Measurements from ENCODE around the gene COL1A2.

COL1A2 gene

DNA sequence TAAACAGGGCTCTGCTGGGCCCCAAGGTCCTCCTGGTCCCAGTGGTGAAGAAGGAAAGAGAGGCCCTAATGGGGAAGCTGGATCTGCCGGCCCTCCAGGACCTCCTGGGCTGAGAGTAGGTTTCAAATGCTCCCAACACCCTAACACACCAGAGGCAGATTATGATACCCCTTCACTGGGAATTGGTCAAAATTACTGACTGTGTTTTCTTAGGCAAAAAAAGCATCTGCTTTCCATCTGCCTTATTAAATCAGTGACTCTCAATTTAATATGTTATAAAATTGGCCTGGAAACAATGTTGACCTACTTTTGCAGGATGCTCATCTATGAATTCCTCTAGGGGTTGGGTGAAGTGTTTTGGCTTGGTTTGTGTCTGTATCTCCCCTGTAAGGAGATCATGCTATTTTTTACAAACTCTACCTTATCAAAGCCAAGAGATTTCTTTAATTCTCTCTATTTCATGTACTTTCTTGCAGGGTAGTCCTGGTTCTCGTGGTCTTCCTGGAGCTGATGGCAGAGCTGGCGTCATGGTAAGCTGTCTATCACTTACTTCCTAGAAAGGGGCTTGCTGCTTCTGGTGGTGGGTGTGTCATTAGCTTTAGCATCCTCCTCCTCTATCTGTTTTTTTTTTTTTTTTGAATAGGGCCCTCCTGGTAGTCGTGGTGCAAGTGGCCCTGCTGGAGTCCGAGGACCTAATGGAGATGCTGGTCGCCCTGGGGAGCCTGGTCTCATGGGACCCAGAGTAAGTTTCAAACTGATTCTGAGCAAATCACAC lies 15.9 kb downstream of the COL1A2 start:
- DNase-seq (ENCODE audit: low spot score): no peak

DNA sequence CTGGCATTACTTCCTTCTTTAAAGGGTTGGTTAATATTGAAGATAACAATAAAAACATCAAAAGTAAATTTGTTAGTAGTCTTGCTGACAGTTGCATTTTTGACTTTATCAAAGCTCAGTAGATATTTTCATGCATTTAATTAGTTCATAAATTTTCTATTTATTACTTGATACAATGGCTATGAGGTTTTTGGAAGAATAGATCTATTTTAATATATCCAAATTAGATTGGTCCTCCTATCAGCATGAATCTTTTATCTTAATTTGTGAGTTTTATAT lies 16.4 kb downstream of the COL1A2 start:
- DNase-seq (ENCODE audit: low spot score): no peak

DNA sequence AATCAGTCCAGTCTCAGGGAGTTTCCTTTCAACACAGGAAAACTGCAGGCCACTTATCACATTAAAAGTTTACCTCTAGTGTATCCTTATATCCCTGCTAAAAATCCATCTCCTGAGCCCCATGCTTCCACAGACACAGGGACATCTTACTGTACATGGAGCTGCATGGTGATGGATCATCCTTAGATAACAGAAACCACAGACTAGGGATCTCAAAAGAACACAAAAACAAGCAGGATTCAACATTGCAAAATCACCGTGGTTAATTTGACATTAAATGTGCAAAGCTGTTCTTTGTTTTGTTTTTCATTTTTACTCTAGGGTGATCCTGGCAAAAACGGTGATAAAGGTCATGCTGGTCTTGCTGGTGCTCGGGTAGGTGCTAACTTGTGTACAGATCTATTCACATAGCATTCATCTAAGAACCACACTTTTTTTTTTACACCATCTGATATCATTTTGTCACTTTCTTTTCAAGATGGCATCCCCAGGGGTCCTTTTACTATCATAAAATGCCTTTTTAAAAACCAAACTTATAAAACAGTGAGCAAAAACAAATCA lies 18.1 kb downstream of the COL1A2 start:
- no peak for DNase-seq (ENCODE audit: low spot score)

GRCh38 chr7:94414481-94414880 lies 19.8 kb downstream of the COL1A2 start:
- no peak for DNase-seq (ENCODE audit: low spot score)

DNA sequence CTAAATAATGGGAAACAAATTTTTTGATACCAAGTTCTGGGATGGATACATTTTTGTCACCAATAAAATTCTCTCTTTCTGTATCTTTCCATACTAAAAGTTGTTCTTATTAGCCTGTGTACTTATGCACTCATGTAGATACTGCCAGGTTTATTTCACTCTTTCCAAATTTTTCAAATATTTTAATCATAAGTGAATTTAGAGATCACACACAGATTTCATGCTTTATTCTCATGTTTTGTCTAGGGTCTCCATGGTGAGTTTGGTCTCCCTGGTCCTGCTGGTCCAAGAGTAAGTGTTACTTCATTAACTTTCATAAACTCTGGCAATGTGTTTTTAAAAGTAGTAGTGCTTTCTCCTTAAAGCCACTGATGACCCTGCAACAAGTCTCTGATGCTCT lies 20.3 kb downstream of the COL1A2 start:
- no peak for DNase-seq (ENCODE audit: low spot score)

GRCh38 chr7:94417306-94417705 lies 22.6 kb downstream of the COL1A2 start:
- no peak for DNase-seq (ENCODE audit: low spot score)

GRCh38 chr7:94417901-94418300 lies 23.2 kb downstream of the COL1A2 start:
- no peak for DNase-seq (ENCODE audit: low spot score)

DNA sequence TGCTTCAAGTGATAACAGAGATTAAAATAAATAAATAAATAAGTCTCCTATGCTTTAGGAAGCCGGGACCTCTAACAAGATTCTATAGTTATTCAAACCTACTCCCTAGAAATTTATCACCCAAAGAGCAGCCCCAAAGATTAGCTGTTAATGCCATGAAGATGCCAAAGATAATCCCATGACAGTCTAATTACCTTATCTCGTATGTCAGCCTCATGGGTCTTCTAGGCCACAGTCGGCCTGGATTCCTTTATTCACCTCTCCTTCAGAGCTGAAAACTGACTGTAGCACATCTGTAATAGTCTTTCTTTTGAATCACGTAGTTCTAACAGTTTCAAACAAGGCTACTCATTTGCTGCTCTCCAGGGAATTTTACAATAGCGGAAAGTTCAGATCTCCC lies 24.2 kb downstream of the COL1A2 start:
- DNase-seq (ENCODE audit: low spot score): no peak

- no peak for DNase-seq (ENCODE audit: low spot score)
These were observed 25.6 kb downstream of the COL1A2 start for GRCh38 chr7:94420328-94420727.

- DNase-seq (ENCODE audit: low spot score): no peak
These were observed 27.0 kb downstream of the COL1A2 start for GRCh38 chr7:94421681-94422080.

- no peak for DNase-seq (ENCODE audit: low spot score)
These were observed 27.4 kb downstream of the COL1A2 start for GRCh38 chr7:94422136-94422535.

DNA sequence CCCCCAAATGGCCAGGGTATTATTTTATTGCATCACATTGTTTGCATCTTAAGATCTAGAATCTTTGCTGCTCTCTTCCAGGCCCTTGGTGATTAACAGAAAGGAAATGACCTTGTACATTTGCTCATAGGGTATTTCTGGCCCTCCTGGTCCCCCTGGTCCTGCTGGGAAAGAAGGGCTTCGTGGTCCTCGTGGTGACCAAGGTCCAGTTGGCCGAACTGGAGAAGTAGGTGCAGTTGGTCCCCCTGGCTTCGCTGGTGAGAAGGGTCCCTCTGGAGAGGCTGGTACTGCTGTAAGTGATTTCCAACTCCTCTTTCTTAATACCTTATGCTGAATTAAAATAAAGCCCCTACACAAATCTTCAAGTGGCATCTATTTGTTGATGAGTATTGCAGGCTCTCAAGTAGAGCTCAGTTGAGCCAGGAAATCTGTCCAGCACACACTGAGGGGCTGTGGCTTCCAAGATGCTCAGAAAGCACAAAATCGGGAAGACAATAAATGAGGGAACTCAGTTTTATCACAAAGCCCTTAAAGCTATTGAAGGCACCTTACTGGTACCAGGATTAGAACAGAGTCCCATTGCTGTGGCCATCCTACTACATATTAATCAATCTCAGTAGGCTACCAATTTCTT lies 28.2 kb downstream of the COL1A2 start:
- DNase-seq (ENCODE audit: low spot score): no peak

DNA sequence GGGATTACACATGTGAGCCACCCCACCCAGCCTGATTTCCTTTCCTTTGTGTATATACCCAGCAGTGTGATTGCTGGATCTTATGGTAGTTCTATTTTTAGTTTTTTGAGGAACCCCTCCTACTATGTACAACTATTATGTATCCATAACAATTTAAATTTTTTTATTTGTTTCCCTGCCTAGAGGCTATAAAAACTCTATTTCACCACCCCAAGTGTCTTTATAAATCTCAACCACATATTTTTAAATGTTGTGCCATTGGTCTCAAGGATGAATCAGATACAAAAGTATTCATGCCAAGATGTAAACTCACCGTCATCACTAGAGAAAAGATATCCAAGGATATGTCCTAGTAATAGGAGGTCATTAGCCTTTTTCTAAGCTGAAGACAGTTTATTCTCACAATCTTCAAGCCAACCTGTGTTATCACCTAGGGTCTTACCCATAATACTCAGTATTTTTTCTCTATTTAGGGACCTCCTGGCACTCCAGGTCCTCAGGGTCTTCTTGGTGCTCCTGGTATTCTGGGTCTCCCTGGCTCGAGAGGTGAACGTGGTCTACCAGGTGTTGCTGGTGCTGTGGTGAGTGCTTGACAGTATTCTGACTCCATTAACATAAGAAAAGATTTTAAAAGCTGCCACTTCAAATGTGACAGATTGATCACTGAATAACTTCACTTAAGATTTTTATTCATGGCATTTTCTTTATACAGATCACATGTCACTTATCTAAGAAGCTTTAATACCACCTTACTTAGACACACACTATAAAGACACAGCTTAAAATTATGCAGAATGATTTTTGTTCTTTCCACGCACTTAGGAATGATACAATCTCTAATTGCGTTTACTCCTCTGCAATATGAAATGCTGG lies 29.4 kb downstream of the COL1A2 start:
- no peak for DNase-seq (ENCODE audit: low spot score)

DNA sequence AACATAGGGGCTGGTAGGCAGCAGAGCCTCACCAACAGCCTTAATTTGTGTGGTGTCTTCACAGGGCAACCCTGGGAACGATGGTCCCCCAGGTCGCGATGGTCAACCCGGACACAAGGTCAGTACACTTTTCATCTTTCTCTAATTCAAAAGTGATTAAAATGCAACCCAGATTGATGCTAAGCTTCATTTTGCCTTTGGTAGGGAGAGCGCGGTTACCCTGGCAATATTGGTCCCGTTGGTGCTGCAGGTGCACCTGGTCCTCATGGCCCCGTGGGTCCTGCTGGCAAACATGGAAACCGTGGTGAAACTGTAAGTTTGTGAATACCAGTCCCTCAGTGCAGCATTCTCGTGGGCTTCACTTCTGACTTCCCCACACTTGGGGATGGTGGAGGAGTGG lies 30.9 kb downstream of the COL1A2 start:
- DNase-seq (ENCODE audit: low spot score): no peak

DNA sequence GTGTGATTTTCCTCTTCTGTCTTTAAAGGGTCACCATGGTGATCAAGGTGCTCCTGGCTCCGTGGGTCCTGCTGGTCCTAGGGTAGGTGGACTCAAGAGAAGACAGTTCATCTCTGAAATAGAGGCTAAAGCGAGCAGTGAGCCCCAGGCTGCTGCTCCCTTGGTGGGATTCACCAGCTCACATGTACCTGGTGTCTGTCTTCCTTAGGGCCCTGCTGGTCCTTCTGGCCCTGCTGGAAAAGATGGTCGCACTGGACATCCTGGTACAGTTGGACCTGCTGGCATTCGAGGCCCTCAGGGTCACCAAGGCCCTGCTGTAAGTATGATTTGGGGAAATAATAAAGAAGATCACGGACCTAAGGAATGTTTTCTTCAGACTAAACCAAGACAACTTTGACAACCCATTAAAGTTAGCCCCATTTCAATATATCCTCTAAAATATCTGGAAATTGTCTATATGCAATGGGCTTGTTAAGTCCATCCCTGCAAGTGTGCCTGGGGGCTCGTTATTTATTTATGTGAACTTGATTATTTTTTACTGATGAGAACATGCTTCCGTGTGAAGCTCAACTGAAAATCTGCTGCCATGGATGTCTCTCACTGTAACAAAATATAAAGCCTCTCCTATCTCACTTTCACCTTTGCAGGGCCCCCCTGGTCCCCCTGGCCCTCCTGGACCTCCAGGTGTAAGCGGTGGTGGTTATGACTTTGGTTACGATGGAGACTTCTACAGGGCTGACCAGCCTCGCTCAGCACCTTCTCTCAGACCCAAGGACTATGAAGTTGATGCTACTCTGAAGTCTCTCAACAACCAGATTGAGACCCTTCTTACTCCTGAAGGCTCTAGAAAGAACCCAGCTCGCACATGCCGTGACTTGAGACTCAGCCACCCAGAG lies 32.5 kb downstream of the COL1A2 start:
- no peak for DNase-seq (ENCODE audit: low spot score)

GRCh38 chr7:94429153-94429552 lies 34.5 kb downstream of the COL1A2 start:
- no peak for DNase-seq (ENCODE audit: low spot score)

GRCh38 chr7:94431176-94431575 lies 36.5 kb downstream of the COL1A2 start:
- DNase-seq (ENCODE audit: low spot score): no peak

GRCh38 chr7:94431619-94432280 lies 37.1 kb downstream of the COL1A2 start:
- no peak for DNase-seq (ENCODE audit: low spot score)

- DNase-seq (ENCODE audit: low spot score): no peak
These were observed 37.6 kb downstream of the COL1A2 start for GRCh38 chr7:94432281-94432670.

DNA sequence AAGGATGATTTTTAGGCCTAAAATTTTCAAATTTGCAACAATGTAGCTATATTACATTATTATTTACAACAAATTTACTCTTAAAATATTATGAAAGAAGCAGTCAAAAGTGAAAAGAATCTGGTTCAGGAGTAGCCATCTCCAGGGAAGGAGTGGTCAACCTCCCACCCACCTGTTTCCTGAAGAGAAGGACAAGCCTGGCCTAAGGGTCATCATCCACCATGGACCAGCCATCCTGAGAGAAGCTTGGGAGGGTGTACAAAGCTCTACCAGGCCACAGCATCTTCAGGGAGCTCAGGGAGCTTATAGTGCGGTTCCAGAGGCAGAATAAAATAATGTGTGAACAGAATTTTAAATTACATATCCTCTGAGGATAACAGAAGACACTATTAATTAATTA lies 38.1 kb downstream of the COL1A2 start:
- no peak for DNase-seq (ENCODE audit: low spot score)

DNA sequence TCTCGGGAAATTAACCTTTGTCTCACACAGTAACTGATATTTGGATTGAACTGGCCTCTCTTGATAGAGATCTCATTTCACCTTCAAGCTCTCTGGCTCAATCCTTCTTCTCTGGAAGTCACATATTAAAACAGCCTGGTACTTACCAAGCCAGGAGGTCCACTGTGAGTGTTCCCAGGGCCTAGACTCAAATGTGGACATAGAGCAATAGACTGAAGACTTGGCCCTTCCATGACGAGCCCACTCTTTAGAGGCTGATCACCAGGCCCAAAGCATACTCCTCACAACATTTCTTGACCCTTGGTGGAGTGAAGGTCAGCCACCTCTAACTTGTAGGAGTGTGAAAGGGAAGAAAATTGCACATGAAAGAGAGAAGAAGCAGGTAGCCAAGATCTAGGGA lies 38.5 kb downstream of the COL1A2 start:
- DNase-seq (ENCODE audit: low spot score): no peak
